GM13977 (cell line): Measurements from ENCODE around the gene PRR19.
"Not testable (repeated sequence)": the region's sequence is repeated elsewhere in the genome, so short reads cannot be mapped to it uniquely, and the experiment has no call there.

ENCODE experiments used
- DNase-seq: peaks from one replicate; pipeline ENCODE4 v3.0.0; 2012; ENCODE audit warnings: low spot score
- in situ Hi-C: fragments of 300-500 bp; cut with MboI; formaldehyde crosslinking; loops from one replicate; pipeline ENCODE4 v1.12.0; 2022; ENCODE audit warnings: low sequenced_read_pairs, low pct_unique_long_range_greater_than_20kb, mixed read lengths, inconsistent platforms; ENCODE audit not compliant: unreplicated experiment
- TF ChIP-seq, protein P1 (sequence below): IDR thresholded peaks from 2 replicates; pipeline ENCODE4 v1.5.1; 2012; ENCODE audit warnings: mild to moderate bottlenecking, control low read depth; ENCODE audit not compliant: insufficient read depth; ENCODE audit errors: extremely low read depth, missing control alignments

The PRR19 gene

DNA sequence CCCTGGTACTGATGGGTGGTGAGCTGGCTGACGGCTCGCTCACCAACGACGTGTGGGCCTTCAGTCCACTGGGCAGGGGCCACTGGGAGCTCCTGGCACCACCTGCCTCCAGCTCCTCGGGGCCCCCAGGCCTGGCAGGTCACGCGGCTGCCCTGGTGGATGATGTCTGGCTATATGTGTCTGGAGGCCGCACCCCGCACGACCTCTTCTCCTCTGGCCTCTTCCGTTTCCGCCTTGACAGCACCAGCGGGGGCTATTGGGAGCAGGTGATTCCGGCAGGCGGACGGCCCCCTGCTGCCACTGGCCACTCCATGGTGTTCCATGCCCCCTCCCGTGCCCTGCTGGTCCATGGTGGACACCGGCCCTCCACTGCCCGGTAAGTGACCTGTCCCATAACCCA, 34.0 kb downstream of the PRR19 start:
- DNase-seq: no peak
- in situ Hi-C loops: no loop called here

DNA sequence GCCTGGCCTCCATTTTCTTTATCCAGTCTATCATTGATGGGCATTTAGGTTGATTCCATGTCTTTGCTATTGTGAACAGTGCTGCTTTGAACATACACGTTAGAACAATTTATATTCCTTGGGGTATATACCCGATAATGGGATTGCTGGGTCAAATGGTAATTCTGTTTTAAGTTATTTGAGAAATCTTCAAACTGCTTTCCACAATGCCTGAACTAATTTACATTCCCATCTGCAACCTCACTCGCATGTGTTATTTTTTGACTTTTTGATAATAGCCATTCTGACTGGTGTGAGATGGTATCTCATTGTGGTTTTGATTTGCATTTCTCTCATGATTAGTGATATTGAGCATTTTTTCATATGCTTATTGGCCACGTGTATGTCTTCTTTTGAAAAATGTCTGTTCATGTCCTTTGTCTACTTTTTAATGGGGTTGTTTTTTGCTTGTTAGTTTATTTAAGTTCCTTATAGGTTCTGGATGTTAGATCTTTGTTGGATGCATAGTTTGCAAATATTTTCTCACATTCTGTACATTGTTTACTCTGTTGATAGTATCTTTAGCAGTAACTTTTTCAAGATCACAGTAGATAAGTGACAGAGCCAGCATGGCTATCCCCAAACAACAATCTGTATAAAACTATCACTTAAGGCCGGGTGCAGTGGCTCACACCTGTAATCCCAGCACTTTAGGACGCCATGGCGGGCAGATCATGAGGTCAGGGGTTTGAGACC, 37.4 kb downstream of the PRR19 start:
- in situ Hi-C loops, DNase-seq: not testable (repeated sequence)

More for the DNA sequence above, 34.0 kb downstream of the PRR19 start:
- TF ChIP-seq, protein P1, sequence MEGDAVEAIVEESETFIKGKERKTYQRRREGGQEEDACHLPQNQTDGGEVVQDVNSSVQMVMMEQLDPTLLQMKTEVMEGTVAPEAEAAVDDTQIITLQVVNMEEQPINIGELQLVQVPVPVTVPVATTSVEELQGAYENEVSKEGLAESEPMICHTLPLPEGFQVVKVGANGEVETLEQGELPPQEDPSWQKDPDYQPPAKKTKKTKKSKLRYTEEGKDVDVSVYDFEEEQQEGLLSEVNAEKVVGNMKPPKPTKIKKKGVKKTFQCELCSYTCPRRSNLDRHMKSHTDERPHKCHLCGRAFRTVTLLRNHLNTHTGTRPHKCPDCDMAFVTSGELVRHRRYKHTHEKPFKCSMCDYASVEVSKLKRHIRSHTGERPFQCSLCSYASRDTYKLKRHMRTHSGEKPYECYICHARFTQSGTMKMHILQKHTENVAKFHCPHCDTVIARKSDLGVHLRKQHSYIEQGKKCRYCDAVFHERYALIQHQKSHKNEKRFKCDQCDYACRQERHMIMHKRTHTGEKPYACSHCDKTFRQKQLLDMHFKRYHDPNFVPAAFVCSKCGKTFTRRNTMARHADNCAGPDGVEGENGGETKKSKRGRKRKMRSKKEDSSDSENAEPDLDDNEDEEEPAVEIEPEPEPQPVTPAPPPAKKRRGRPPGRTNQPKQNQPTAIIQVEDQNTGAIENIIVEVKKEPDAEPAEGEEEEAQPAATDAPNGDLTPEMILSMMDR: no peak

DNA sequence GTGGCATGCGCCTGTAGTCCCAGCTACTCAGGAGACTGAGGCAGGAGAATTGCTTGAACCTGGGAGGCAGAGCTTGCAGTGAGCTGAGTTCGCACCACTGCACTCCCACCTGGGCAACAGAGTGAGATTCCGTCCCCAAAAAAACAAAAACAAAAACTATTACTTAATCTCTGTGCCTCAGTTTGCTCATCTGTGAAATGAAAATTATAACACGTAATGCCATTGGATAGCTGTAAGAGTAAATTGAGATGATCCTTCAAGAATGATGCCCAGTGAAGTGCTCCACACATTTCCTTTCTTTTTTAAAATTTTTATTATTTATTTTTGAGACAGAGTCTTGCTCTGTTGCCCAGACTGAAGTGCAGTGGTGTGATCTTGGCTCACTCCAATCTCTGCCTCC, 38.0 kb downstream of the PRR19 start:
- in situ Hi-C loops, DNase-seq: not testable (repeated sequence)

DNA sequence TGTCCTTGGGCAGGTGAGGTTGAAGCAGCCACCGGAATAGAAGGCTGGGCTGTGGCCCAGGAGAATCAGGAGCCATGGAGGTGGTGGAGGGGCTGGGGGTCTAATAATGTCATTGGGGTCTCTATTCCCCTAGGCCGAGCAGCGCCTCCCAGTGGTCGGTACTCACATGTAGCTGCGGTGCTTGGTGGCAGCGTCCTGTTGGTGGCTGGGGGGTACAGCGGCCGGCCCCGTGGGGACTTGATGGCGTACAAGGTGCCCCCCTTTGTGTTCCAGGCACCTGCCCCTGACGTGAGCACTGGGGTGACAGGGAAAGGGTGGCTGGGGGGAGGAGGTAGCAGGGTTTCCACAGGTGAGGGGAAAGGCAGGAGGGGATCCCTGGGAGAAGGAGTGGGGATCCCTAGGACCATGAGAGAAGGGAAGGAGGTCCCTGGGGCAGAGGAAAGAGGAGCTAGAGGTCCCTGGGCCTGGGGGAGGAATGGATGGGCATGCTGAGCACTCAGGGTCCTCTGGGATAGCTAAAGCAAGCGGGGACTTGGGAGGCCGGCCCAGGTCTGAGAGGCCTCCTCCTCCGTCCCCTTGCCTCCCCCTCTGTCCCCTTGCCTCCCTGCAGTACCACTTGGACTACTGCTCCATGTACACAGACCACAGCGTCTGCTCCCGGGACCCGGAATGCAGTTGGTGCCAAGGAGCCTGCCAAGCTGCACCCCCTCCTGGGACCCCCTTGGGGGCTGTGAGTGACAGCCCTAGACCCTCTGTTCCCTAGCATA, 41.6 kb downstream of the PRR19 start:
- TF ChIP-seq, protein P1: no peak
- DNase-seq: no peak
- in situ Hi-C loops: no loop called here

DNA sequence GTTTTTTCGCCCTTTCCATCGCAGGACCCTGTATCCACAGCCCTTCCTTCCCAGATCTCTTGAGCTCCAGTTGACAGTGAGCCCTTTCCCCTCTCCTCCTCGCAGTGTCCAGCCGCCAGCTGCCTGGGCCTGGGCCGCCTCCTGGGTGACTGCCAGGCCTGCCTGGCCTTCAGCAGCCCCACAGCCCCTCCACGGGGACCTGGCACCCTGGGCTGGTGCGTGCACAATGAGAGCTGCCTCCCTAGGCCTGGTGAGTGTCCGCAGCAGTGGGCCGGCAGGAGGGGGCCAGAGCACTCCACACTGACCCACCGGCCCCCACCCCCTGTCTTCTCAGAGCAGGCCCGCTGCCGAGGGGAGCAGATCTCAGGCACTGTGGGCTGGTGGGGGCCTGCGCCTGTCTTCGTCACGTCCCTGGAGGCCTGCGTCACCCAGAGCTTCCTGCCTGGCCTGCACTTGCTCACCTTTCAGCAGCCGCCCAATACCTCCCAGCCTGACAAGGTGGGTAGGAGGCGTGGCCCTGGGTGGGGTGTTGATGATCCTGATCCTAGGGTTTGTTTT, 42.5 kb downstream of the PRR19 start:
- TF ChIP-seq, protein P1: no peak
- no peak for DNase-seq
- in situ Hi-C loops: no loop called here

DNA sequence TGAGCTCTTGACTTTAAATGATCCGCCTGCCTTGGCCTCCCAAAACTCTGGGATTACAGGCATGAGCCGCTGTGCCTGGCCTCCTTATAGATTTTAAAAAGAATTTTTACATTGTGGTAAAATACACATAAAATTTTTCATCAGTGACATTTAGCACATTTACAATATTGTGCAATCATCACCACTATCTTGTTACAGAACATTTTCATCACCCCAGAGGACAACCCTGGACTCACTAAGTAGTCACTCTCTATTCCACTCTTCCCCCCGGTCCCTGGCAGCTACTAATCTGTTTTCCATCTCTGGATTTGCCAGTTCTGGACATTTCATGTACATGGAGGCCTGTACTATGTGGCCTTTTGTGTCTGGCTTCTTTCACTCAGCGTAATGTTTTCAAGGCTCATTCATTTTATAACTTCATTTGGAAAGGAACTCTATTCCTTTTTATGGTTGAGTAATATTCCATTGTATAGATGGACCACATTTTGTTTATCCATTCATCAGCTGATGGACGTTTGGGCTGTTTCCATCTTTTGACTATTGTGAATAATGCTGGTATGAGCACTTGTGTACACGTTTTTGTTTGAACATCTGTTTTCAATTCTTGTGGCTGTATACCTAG, 43.4 kb downstream of the PRR19 start:
- no peak for DNase-seq
- in situ Hi-C loops: no loop called here
- TF ChIP-seq, protein P1: no peak

DNA sequence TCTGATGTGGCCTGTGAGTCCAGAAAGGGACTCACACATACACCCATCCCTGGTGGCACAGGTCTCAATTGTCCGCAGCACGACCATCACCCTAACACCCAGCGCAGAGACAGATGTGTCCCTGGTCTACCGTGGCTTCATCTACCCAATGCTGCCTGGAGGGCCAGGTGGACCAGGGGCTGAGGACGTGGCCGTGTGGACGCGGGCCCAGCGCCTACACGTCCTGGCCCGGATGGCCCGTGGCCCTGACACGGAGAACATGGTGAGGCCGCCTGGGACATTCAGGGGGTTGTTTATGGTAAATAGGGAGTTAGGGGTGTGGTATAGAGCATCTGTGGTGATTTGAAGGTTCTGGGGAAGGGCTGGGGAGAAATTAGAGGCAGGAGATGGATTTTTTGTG, 46.3 kb downstream of the PRR19 start:
- TF ChIP-seq, protein P1: no peak
- in situ Hi-C loops: no loop called here
- no peak for DNase-seq
